GM12891 (cell line): ENCODE measurements around the gene GNB3.
"Not testable (repeated sequence)": the region's sequence is repeated elsewhere in the genome, so short reads cannot be mapped to it uniquely, and the experiment has no call there.

Experiments used
- POLR2A ChIP-seq: IDR thresholded peaks from 2 replicates; pipeline ENCODE4 v1.6.1; 2011; ENCODE audit warnings: low read depth, low read length, control low read depth
- POLR2AphosphoS5 ChIP-seq: IDR thresholded peaks from 2 replicates; pipeline ENCODE4 v1.6.1; 2011; ENCODE audit warnings: low read depth, low read length, control low read depth
- TAF1 ChIP-seq: IDR thresholded peaks from 2 replicates; pipeline ENCODE4 v1.6.1; 2011; ENCODE audit warnings: low read depth, low read length, control low read depth

DNA sequence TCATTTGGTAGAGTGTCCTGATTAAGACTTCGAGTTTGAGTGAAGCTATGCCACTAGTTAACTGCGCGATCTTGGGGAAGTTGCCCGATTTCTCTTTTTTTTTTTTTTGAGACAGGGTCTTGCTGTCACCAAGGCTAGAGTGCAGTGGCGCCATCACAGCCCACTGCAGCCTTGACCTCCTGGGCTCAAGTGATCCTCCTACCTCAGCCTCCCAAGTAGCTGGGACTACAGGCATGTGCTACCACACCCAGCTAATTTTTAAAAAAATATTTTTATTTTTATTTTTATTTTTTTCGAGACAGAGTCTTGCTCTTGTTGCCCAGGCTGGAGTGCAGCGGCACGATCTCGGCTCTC, 33.3 kb downstream of the GNB3 start:
- TF ChIP-seq POLR2AphosphoS5, TAF1, POLR2A: not testable (repeated sequence)
